GM12878 (cell line): ENCODE measurements around the gene NFATC1. TPM values are rescaled to one million over a fixed set of nuclear protein-coding genes. Genes with fewer than 3 reads are reported as not detected.
"Not testable (repeated sequence)": the region's sequence is repeated elsewhere in the genome, so short reads cannot be mapped to it uniquely, and the experiment has no call there.

Source experiments
- ATAC-seq: fragments of 200-7000 bp; cut with Tn5 transposase; 3 replicates; pipeline ENCODE4 v1.9.1; 2020; ENCODE audit warnings: mild to moderate bottlenecking, moderate library complexity
- BruUV-seq: library from RNA; stranded (reverse); fragments of 400-500 nt; replicated peaks from 2 replicates; lab custom pipeline; 2021; lab: Mats Ljungman, UMichigan
- CTCF ChIA-PET: fragments of 300-600 bp; sonication (Branson Sonifier 250); formaldehyde crosslinking; extraction: SDS; loops from one replicate; lab custom pipeline; 2021; ENCODE audit warnings: inconsistent platforms; lab: Yijun Ruan, JAX
- POLR2A ChIA-PET: fragments of 350-600 bp; formaldehyde crosslinking; extraction: SDS; loops from one replicate; lab custom pipeline; 2021; ENCODE audit warnings: inconsistent platforms; lab: Charles Lee
- RAD21 ChIA-PET: fragments of 300-600 bp; sonication (Branson Sonifier 250); formaldehyde crosslinking; loops from one replicate; lab custom pipeline; 2023; ENCODE audit warnings: antibody characterized with exemption; ENCODE audit not compliant: unreplicated experiment; lab: Charles Lee
- SMC1A ChIA-PET: fragments of 300-600 bp; sonication (Branson Sonifier 250); formaldehyde crosslinking; loops from one replicate; lab custom pipeline; 2023; ENCODE audit not compliant: unreplicated experiment, uncharacterized antibody; lab: Charles Lee
- DNase-seq: peaks from one replicate; pipeline ENCODE4 v3.0.0-alpha.2; 2011; ENCODE audit warnings: low read depth, low spot score
- FAIRE-seq: peaks from 3 replicates; lab custom pipeline; 2011; peaks lifted over from hg19 to GRCh38; lab: Jason Lieb, UNC
- H2AFZ ChIP-seq: 2 replicates; pipeline ENCODE4 v1.6.0; 2011; ENCODE audit warnings: low read depth, low read length, control low read depth; ENCODE audit not compliant: control insufficient read depth
- H3K27ac ChIP-seq: 2 replicates; pipeline ENCODE4 v1.5.1; 2011; ENCODE audit warnings: control low read depth; ENCODE audit not compliant: control insufficient read depth, insufficient read depth
- H3K27me3 ChIP-seq, 2 experiments: replicated peaks in 1 of 2; 2 replicates each; pipeline versions ENCODE4 v1.6.0 to v1.6.1; 2011; ENCODE audit warnings: low read length in 1 of 2; ENCODE audit not compliant: control insufficient read depth in 2 of 2, insufficient read depth in 2 of 2
- H3K36me3 ChIP-seq, 2 experiments: 2 replicates each; pipeline ENCODE4 v1.5.1; 2011; ENCODE audit warnings: low read length in 1 of 2; ENCODE audit not compliant: control insufficient read depth in 2 of 2, insufficient read depth in 2 of 2
- H3K4me1 ChIP-seq: 2 replicates; pipeline ENCODE4 v1.6.1; 2011; ENCODE audit warnings: mild to moderate bottlenecking, low read length, moderate library complexity, mixed read lengths; ENCODE audit not compliant: control insufficient read depth, insufficient read depth
- H3K4me2 ChIP-seq: 2 replicates; pipeline ENCODE4 v1.6.0; 2011; ENCODE audit warnings: control low read depth; ENCODE audit not compliant: control insufficient read depth, insufficient read depth
- H3K4me3 ChIP-seq: fragments of 200-600 bp; sonication (generic); 2 replicates; pipeline ENCODE4 v1.5.1; 2016
- H3K79me2 ChIP-seq: 2 replicates; pipeline ENCODE4 v1.6.0; 2011; ENCODE audit warnings: low read length; ENCODE audit not compliant: control insufficient read depth, insufficient read depth
- H3K9ac ChIP-seq: 2 replicates; pipeline ENCODE4 v1.8.0; 2011; ENCODE audit warnings: low read length, control low read depth, mixed read lengths; ENCODE audit not compliant: control insufficient read depth, insufficient read depth
- H3K9me3 ChIP-seq: replicated peaks from 3 replicates; pipeline ENCODE4 v1.5.1; 2011; ENCODE audit warnings: mild to moderate bottlenecking, low read length; ENCODE audit not compliant: control insufficient read depth, insufficient read depth
- H4K20me1 ChIP-seq: 2 replicates; pipeline ENCODE4 v1.6.0; 2011; ENCODE audit not compliant: control insufficient read depth, insufficient read depth
- HDAC6 ChIP-seq: fragments of 200-600 bp; sonication (generic); IDR thresholded peaks from one replicate; pipeline ENCODE4 v1.8.0; 2017; ENCODE audit warnings: antibody characterized with exemption; ENCODE audit not compliant: unreplicated experiment
- MTA3 ChIP-seq: IDR thresholded peaks from 2 replicates; pipeline ENCODE4 v1.6.1; 2012; ENCODE audit warnings: low read length, inconsistent platforms, borderline replicate concordance
- WGBS: methylation state at CpG from one replicate; pipeline ENCODE4 v1.1.6; 2016; ENCODE audit warnings: low lambda C conversion rate; ENCODE audit not compliant: insufficient replicate concordance, insufficient coverage; ENCODE audit errors: missing lambda C conversion rate; 5-methylcytosine and 5-hydroxymethylcytosine counted together
- in situ Hi-C: fragments of 300-500 bp; cut with MboI; formaldehyde crosslinking; loops from 9 replicates; pipeline ENCODE4 v1.14.3; 2018; ENCODE audit warnings: mixed read lengths
- intact Hi-C: fragments of 100-400 bp; cut with micrococcal nuclease; formaldehyde crosslinking; loops from one replicate; pipeline ENCODE4 v1.14.2; 2022; ENCODE audit not compliant: unreplicated experiment
- polyA plus RNA-seq, 11 experiments: library from polyadenylated mRNA; depleted of rRNA in 4 of 11; unstranded in 6 of 11; stranded (reverse) in 5 of 11; fragments of >200 nt; fragmentation: Nextera tagmentation in 4 of 11; fragmentation: Illumina TruSeq in 1 of 11; extraction: Ambion mirVana in 4 of 11; extraction: Trizol in 1 of 11; gene quantifications; 1 replicate in 1 of 11; 2 replicates in 10 of 11; pipeline versions ENCODE4 v1.2.1 to v1.2.3, GENCODE V29; 2011 to 2016; ENCODE audit warnings: inconsistent platforms in 2 of 11, missing spikeins in 2 of 11, low read depth in 1 of 11
- total RNA-seq, 4 experiments: library from RNA; depleted of rRNA in 3 of 4; stranded (reverse); fragments of >200 nt in 3 of 4; fragmentation: Illumina TruSeq in 1 of 4; extraction: Trizol in 1 of 4; gene quantifications; 2 replicates each; pipeline versions ENCODE4 v1.2.1 to v1.2.3, GENCODE V29; 2013 to 2021

Gene NFATC1
- total and polyA plus RNA-seq, 10 of the 15 experiments (the other 5 are each of a cell fraction or from before 2014, with no cell fraction given): 0.84 to 20.8 (median 5.1) TPM

- intact Hi-C loops: no loop called here
- 71% methylated on average over 26 of the region's 26 CpGs for WGBS
Observed at GRCh38 chr18:79481046-79481790, 85.5 kb downstream of the NFATC1 start.

GRCh38 chr18:79483393-79483792 is 87.7 kb downstream of the NFATC1 start:
- CTCF ChIA-PET, in situ Hi-C loops, intact Hi-C loops, RAD21 ChIA-PET, H3K4me1 ChIP-seq, DNase-seq, H3K9me3 ChIP-seq, SMC1A ChIA-PET, ATAC-seq, H3K79me2 ChIP-seq, H3K4me2 ChIP-seq, BruUV-seq, H3K9ac ChIP-seq, POLR2A ChIA-PET, FAIRE-seq, H3K27me3 ChIP-seq, H3K4me3 ChIP-seq, H3K27ac ChIP-seq, H3K36me3 ChIP-seq, H2AFZ ChIP-seq, H4K20me1 ChIP-seq: not testable (repeated sequence)
- 81% methylated on average over 25 of the region's 25 CpGs for WGBS

More at GRCh38 chr18:79481046-79481790, 85.5 kb downstream of the NFATC1 start:
- ChIA-PET SMC1A (no interaction called here), POLR2A (no interaction called here), CTCF (no interaction called here), RAD21 (no interaction called here)
- in situ Hi-C loops: no loop called here
- Histone ChIP-seq H3K4me2 (no peak overlapping the region), H3K27me3 (no peaks in the 10 kb centered on the region), H2AFZ (no peak overlapping the region), H3K36me3 (no peaks in the 10 kb centered on the region), H3K79me2 (no peaks in the 10 kb centered on the region), H4K20me1 (no peaks in the 10 kb centered on the region), H3K4me3 (no peak overlapping the region), H3K27ac (no peak overlapping the region), H3K9ac (no peak overlapping the region), H3K9me3 (no peaks in the 10 kb centered on the region; the same call in 2 of the 3 replicates), H3K4me1 (no peaks in the 10 kb centered on the region)
- BruUV-seq: no TSS peak
- DNase-seq (no peak), ATAC-seq (no peak), FAIRE-seq (no peak)
- TF ChIP-seq MTA3 (no peak), HDAC6 (no peak)
